Measurements from ENCODE around the gene CCL21.
A peak's percentile ranks its signal among the peaks of the same experiment; 100 is the strongest.

The CCL21 gene

DNA sequence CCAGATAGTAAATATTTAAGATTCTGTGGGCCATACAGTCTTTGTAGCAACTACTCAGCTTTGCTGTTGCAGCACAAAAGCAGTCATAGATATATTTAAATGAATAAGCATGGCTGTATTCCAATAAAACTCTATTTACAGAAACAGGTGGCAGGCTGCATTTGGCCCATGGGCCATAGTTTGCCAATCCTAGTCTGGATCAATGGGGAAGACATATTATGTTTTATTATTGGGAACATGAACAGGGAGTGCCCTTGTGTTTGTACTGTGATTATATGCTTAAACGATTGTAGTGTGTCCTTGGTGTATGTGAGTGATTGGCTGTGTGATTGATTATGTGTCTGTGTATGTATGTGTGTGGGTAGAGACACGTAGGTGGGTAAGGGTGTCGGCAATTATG lies 35.5 kb downstream of the CCL21 start:
- DNase-seq (ENCODE audit: low read depth in 2 of 2) = no peak

GRCh38 chr9:34671307-34671706 lies 38.6 kb downstream of the CCL21 start:
- DNase-seq (ENCODE audit: low read depth in 2 of 2) = no peak

DNA sequence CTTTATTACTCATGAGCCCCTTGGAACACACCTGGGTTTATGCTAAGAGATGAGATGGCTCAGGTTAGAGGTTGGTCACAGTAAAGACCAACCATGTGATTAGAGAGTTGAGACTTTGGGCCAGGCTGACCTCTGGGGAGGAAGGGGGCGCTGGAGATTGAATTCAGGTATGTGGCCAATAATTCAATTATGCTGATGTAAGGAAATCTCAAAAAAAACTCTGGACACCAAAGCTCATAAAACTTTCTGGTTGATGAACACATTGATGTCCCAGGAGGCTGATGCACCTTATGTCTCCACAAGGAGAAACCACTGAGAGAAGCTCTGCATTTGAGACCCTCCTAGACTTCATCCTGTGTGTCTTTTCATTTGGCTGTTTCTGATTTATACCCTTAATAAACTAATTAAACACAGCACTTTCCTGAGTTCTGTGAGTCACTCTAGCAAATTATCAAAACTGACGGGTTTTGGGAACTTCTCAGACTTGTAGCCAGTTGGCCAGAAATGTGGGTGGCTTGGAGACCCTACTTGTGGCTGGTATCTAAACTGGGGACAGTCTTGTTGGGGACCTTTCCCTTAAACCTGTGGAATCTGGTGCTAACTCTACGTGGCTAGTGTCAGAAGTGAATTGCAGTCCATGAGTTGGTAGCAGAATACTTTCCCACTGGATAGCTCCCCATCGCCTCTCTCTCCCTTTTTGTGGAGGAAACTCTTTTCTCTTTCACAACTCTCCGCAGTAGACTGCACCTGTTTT lies 40.0 kb downstream of the CCL21 start:
- DNase-seq (ENCODE audit: low read depth in 2 of 2) = no peak

GRCh38 chr9:34665381-34666250 lies 44.3 kb downstream of the CCL21 start:
- DNase-seq (ENCODE audit: low read depth in 2 of 2) = peak; percentile 70 to 83

DNA sequence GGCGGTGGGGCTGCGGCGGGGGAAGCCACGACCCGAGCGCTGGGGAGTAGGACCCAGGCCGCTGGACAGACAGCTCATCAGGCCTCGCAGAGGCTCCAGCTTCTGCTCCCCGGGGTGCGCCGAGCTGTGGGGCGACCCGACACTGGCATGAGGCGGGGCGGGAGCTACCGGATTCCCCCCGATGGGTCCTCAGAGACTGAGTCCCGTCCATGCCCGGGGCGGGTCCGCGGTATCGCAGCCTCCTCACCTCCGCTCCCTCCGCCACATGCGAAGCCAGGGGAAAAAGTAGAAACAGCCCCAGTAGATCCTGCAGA lies 44.9 kb downstream of the CCL21 start:
- no peak for DNase-seq (ENCODE audit: low read depth in 2 of 2)

DNA sequence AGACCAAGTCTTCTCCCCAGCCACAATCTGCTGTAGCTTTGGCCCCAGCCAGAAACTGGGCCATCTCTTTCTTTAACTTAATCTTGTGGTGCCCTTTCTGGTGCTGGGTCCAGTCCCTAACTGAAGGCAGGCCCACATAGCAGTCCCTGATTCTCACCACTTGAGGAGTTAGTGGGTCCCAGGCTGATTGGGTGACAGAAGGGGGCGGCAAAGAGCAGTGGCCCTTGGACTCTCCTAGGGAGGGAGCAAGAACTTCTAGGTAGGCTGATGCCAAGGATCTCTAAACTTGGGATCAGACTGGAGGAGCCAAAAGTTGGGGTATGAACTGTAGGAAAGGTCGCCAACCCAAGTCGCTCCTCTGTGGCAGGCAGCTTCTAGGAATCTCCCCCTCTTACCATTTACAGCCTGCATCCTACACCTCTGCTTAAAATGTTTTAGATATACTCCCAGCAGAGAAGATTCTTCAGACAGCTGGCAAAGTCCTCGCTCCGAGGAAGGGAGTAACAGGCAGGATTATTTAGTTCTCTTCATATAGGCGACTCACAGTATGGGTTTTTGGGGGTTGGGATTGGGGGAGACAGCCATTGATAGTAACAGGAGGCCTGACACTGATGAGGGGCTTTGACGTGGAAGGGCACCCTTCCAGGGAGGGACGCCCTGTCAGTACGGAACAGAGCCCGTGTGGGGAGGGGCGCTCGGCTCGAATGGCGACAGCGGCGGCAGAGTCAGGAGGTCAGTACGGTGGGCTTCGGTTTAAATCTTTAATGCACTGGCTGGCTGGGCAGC lies 45.5 kb downstream of the CCL21 start:
- DNase-seq (ENCODE audit: low read depth in 2 of 2) = peak in 1 of 2 donors; percentile 75

GRCh38 chr9:34663303-34663605 lies 46.7 kb downstream of the CCL21 start:
- no peak for DNase-seq (ENCODE audit: low read depth in 2 of 2)

GRCh38 chr9:34662526-34663302 lies 47.2 kb downstream of the CCL21 start, which contains the start of gene CCL27:
Gene CCL27, minus strand, starts transcription at chr9:34662657. Its CDS starts 24 bp downstream, at chr9:34662633.
- DNase-seq (ENCODE audit: low read depth in 2 of 2) = no peak

DNA sequence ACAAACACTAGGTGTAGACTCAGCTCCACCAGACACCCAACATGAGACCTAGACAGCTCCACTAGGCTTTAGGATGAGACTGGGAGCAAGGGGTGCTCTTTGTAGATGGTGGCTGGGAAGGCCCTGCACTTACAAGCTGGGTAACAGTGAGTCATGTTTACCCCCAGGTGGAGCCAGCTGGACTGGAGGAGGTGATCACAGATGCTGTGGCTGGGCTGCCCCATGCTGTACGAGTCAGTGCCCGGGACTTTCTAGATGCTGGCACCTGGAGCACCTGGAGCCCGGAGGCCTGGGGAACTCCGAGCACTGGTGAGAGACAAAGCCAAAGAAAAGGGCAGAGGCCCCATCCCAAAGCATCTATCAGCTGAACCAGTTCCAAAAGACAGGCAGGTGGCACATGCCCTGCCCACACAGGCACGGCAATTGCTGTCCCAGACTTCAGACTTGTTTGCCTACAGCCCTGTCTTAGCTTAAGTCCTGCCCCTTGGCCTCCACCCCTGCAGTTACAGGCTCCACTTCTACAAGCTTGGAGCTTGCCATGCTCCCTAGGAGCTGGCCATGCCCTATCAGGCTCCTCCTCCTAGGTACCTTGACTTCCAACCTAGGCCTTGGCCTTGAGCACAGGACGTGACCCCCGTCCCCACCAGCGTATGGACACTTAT lies 50.2 kb downstream of the CCL21 start:
- no peak for DNase-seq (ENCODE audit: low read depth in 2 of 2)

Data from stimulated activated CD8-positive, alpha-beta memory T cell treated with anti-CD3 and anti-CD28 coated beads, Interleukin-2, amount 100 ng/mL, for 48 hours (primary cell).